OCI-M2 (cell line): ENCODE results near the gene GMEB1.
"Not testable (repeated sequence)": the region's sequence is repeated elsewhere in the genome, so short reads cannot be mapped to it uniquely, and the experiment has no call there.

Experiments used
- DNase-seq: peaks from one replicate; lab custom pipeline; 2025; ENCODE audit not compliant: unreplicated experiment; lab: John Stamatoyannopoulos, UW

The GMEB1 gene, protein sequence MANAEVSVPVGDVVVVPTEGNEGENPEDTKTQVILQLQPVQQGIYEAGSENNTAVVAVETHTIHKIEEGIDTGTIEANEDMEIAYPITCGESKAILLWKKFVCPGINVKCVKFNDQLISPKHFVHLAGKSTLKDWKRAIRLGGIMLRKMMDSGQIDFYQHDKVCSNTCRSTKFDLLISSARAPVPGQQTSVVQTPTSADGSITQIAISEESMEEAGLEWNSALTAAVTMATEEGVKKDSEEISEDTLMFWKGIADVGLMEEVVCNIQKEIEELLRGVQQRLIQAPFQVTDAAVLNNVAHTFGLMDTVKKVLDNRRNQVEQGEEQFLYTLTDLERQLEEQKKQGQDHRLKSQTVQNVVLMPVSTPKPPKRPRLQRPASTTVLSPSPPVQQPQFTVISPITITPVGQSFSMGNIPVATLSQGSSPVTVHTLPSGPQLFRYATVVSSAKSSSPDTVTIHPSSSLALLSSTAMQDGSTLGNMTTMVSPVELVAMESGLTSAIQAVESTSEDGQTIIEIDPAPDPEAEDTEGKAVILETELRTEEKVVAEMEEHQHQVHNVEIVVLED

DNA sequence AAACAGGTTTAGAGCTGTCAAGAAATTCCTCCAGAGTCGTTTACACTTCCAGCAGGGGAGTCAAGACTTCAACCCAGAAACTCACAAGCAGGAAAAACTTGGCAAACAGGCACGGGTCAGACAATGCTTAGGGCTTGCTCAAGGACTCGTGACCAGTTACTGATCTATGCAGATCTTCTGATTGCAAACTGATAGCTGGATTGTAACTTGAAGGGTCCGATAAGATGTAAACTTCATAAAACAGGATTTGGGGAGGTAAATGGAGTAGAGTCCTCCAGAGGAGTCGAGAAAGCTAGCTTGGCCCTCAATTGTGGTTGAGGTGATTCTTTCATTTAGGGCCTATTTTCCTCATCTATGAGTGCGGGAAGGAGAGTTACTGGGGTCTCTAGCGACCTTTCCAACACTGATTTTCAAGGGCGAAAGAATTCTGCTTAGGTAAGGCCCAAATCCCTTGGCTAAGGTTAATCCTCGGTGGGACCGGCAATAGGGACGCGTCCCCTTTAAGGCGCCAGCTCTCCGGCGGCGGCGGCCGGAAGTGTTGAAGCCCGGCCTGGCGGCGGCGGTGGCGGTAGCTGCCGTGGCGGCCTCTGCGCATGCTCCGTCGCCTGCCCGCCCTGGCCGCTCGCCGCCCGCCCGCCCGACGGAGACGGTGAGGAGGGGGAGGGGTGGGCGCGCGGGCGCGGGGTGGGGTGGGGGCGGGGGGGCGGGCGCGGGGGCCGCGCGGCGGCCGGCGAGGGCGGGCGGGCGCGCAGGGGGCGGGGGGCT is at the start of gene GMEB1:
TSS of gene GMEB1 (plus strand) at position 594 of the 765 bp plus-strand sequence. CDS start 14,829 bp downstream, outside the sequence.
- DNase-seq, result no peak

- no peak for DNase-seq
Observed at GRCh38 chr1:28631713-28632112, 36.9 kb upstream of the GMEB1 start.

DNA sequence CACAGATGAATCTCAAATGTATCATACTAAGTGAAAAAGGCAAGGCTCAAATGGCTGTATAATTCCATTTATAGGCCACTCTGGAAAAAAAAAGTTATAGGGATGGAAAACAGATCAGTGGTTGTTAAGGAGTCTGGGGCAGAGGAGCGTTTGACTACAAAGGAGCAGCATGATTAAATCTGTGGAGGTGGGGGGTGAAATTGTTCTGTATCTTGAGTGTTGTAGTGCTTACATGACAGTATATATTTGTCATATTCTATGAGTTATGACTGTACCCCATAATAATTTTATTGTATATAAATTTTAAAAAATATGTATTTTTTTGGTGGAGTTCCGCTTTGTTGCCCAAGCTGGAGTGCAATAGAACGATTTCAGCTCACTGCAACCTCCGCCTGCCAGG is 36.0 kb upstream of the GMEB1 start:
- no peak for DNase-seq

DNA sequence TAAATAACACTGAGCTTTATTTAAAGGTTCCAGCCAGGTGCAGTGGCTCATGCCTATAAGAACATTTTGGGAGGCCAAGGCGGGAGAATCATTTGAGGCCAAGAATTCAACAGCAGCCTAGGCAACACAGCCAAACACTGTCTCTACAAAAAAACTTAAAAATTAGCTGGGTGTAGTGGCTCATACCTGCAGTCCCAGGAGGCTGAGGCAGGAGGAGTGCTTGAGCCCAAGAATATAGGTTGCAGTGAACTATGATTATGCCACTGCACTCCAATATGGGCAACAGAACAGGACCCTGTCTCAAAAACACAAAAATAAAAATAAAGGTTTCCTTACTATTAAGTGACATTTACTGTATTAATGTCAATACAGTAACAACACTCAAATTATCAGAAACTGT is 27.8 kb upstream of the GMEB1 start:
- no peak for DNase-seq

- peak; percentile 72 for DNase-seq
Observed at GRCh38 chr1:28642056-28642846, 26.3 kb upstream of the GMEB1 start.

- peak; percentile 72 for DNase-seq
Observed at GRCh38 chr1:28642847-28643635, 25.5 kb upstream of the GMEB1 start, which contains the start of gene TAF12. TAF12 (minus strand) TSS chr1:28643067; CDS start chr1:28622081, 20,986 bp downstream.

GRCh38 chr1:28644494-28644893 is 24.1 kb upstream of the GMEB1 start:
- no peak for DNase-seq

DNA sequence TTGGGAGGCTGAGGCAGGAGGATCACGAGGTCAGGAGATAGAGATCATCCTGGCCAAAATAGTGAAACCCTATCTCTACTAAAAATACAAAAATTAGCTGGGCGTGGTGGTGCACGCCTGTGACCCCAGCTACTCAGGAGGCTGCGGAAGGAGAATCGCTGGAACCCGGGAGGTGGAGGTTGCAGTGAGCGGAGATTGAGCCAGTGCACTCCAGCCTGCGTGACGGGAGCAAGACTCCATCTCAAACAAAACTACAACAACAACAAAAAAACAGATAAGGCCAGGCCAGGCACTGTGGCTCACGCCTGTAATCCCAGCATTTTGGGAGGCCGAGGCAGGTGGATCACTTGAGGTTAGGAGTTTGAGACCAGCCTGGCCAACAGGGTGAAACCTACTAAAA is 23.2 kb upstream of the GMEB1 start:
- not testable (repeated sequence) for DNase-seq

- DNase-seq, result no peak
Observed at GRCh38 chr1:28646040-28646439, 22.5 kb upstream of the GMEB1 start.

DNA sequence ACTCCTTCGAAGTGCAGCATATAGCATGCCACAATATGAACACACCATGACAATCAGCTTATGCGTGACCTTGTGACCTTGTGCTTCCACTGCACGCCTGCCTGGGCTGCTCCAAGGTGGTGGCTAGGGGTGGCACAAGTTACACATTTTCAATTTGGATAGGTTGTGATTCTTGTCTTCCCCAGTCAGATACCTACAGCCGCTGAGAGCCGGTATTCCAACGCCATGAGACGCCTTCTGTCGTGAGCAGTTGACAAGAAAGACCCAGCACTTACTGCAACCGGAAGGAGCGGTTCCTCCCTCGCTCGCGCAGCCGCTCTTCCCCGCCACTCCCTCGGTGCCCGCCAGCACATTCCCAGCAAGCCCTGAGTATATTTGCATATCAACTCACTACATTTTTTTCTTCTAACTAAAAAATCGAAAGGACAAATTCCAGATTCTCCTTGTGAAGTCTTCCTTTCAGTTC is 20.5 kb upstream of the GMEB1 start:
- DNase-seq, result no peak

DNA sequence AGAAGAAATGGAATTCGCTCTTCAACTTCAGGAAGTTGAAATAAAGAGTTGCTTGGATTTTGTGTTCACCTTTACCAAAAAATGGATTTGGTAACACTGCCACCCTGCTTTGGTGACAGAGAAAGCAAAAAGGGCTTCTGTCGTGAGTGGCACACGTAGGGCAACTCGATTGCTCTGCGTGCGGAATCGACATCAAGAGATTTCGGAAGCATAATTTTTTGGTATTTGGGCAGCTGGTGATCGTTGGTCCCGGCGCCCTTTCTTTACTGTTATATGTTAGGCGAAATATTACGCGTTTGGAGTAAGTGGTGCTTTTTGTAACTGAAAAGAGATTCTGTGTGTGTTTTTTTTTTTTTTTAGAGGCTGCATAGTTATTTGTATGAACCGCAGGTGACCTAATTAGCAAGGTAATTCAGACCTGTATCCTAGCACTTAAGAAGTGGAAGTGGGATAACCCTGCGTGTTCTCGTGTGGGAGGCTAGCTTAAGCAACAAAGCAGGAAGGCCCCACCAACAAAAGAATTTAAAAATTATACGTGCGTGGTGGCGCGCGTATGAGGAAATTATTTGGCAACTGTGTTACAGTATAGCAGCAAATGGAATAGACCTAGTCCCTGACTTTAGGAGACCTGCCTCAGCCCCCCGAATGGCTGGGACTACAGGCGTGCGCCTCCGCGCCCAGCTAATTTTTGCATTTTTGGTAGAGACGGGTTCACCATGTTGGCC is 19.9 kb upstream of the GMEB1 start, which contains the start of gene RNU11:
TSS of gene RNU11 (plus strand) at position 127 of the 725 bp plus-strand sequence.
- DNase-seq, result peak; percentile 89

- DNase-seq, result not testable (repeated sequence)
Observed at GRCh38 chr1:28653063-28653462, 15.5 kb upstream of the GMEB1 start.

GRCh38 chr1:28653870-28654269 is 14.7 kb upstream of the GMEB1 start:
- not testable (repeated sequence) for DNase-seq

- not testable (repeated sequence) for DNase-seq
Observed at GRCh38 chr1:28655448-28656311, 12.9 kb upstream of the GMEB1 start.

DNA sequence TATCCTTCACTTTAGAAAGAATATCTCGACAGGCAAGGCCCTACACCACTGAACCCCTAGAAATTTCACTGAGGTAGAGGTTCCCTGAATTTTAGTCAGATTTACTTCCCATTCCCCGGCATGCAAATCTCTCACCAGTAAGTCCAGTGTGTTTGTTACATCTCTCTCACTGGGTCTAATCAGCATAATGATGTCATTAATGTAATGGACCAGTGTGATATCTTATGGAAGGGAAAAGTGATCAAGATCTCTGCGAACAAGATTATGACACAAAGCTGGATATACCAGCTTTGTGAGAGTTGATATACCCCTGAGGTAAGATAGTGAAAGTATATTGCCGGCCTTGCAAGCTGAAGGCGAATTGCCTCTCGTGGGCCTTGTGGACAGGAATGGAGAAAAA is 12.2 kb upstream of the GMEB1 start:
- no peak for DNase-seq

GRCh38 chr1:28663871-28664470 is 4.6 kb upstream of the GMEB1 start:
- no peak for DNase-seq

GRCh38 chr1:28666806-28667205 is 1.8 kb upstream of the GMEB1 start:
- DNase-seq, result no peak
